GM21825 (cell line): ENCODE results near the gene CPT1C.

ENCODE experiments used
- ATAC-seq: cut with Tn5 transposase; IDR thresholded peaks from one replicate; pipeline ENCODE4 v1.9.1; 2021; ENCODE audit warnings: mild to moderate bottlenecking, moderate library complexity; ENCODE audit not compliant: unreplicated experiment

Gene CPT1C

GRCh38 chr19:49681830-49682229 is 9.1 kb upstream of the CPT1C start:
- no peak for ATAC-seq

DNA sequence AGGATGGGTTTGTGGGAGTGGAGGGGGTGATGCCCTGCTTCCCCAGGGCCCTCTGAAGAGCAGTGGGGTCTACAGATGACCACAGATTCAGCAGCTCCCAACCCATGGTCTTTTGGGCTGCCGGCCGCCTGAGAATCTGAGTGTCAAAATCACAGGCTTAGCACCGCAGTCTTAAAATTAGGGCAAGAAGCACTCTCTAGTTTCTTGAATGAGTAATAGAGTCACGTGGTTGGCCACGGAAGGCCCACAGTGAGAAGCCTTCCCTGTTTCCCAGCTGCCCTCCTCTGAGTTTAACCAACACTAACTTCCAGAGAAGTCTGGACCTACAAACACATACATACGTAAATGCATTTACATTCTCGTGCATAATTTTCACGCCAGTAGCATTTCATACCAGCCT is 8.6 kb upstream of the CPT1C start:
- no peak for ATAC-seq

DNA sequence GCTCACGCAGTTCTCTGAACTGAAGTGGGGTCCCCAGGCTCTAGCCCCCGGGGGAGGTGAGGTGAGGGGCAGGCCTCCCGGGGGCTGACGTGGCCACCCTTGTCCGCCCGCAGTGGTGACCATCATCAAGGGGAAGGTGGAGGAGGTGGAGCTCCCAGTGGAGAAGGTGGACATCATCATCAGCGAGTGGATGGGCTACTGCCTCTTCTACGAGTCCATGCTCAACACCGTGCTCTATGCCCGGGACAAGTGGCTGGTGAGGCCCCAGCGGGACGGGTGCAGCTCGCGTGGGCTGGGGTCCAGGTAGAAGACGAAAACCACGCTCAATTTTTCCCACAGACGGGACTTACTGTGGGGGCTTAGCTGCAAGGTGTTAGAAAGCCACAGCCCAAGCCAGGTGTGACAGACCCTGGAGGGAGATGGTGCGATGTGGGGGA is 7.1 kb upstream of the CPT1C start:
- no peak for ATAC-seq

DNA sequence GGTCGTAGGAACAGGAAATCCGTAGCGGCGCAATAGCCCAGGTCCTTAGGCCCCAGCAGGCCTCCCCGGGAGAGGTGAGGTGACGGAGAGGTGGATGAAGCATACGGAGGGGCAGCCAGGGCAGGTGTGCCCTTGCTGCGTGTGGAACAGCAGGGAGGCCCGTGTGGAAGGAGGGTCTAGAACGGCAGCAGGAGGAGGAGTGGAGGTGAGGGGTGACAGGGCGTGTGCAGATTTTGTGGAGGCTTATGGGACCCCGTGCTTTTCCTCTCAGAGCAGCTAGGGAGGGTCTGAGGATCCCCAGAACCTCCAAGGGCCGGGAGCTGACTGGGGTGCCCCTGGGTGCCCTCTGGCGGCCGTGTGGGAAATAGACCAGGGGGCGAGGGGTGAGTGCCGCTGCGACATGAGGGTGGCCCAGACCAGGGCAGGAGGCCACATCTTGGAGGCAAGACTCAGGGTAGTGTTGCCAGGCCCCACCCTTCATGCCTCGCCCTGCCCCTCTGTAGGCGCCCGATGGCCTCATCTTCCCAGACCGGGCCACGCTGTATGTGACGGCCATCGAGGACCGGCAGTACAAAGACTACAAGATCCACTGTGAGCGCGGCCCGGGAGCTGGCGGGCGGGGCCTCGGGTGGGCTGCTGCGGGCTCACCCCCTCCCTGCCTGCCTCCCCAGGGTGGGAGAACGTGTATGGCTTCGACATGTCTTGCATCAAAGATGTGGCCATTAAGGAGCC is 6.5 kb upstream of the CPT1C start:
- ATAC-seq, result no peak

- no peak for ATAC-seq
Observed at GRCh38 chr19:49684983-49685553, 5.8 kb upstream of the CPT1C start.

DNA sequence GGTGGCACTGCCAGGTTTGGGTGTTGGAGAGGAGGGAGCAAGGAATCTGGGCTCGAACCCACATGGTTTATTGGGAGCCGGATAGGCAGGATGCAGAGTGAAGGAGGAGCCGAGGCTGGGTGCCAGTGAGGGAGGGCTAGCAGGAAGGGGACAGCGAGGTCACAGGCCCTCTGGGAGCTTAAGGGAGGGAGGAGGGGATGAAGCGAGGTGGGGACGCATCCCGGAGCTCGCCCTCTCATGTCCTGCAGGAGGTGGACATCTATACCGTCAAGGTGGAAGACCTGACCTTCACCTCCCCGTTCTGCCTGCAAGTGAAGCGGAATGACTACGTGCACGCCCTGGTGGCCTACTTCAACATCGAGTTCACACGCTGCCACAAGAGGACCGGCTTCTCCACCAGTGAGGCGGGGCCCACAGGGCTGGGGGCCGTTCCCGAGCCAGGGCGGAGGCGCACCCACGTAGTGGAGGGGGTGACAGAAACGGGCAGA is 5.0 kb upstream of the CPT1C start:
- no peak for ATAC-seq

- no peak for ATAC-seq
Observed at GRCh38 chr19:49686503-49687088, 4.3 kb upstream of the CPT1C start.

DNA sequence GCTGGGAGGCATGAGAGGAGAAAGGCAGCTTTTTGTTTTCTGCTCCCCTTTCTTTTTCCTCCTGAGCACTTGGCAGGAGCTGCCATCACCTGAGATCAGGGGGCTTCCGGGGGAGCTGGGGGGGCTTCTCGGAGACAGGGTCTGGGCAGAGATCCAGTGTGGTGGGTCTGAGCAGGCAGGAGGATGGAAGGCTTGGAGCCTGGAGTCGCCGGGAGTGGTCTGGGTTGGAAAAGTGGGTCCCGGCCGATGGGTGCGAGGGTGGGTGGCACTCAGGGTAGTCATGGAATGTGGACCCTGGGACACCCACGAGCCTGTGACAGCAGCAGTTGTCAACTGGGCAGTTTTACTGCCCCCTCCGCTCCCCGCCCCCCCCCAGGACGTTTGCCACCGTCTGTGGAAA is 3.8 kb upstream of the CPT1C start:
- ATAC-seq, result no peak

GRCh38 chr19:49687566-49688316 is 3.2 kb upstream of the CPT1C start:
- ATAC-seq, result no peak

DNA sequence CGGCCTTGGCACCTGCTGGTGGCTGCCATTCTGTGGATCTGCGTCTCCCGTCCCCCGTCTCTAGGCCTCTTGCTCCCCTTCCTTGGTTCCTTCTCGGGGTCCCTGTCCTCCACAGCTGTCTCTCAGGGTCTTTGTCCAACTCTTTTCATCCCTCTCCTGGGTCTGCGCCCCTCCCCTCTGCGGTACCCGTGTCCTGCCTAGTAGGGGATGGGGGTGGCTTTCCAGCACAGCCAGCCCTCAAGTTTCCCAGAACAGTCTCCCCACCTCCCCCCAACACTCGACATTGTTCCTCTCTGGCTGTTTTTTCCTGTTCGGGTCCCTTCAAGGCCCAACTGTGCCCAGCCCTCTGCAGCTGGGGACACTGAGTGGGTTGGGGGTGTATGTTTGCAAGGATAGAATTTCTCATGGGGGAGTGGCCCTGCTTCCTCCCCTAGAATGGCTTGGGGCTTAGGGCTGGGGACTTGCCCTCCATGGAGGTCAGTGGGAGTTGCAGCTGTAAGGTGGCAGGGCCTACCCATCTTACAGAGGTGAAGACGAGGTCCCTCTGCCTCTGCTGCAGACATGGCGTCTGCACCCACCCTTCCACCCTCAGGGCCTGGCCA is 2.3 kb upstream of the CPT1C start:
- no peak for ATAC-seq

GRCh38 chr19:49689133-49690078 is 1.5 kb upstream of the CPT1C start, which contains the start of gene ADM5:
ADM5 (plus strand) TSS chr19:49689594; CDS start chr19:49689838, 244 bp downstream.
- ATAC-seq, result no peak

DNA sequence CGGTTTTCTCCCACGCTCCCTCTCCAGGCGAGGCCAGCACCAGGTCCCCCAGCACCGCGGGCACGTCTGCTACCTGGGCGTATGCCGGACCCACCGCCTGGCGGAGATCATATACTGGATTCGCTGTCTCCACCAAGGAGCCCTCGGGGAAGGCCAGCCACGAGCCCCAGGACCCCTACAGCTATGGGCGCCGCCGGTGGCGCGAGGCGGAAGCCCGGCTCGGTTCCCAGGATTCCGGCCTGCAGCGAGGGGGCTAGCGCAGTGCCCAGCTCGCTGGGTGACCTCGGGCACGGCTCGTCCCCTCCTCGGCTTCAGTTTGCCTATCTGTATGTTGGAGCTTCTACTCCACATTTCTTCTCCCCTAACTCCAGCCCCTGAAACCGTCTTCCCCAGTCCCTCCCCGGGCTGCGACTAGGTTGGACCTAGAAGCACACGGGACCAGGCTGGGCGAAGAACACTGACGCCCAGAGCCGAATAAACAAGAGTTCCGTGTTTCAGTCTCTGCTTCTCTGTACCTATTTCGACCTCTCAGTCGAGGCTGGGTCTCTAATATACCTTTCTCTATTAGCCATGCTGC is 749 bp upstream of the CPT1C start:
- ATAC-seq, result no peak

GRCh38 chr19:49691243-49692146 is 579 bp downstream of the CPT1C start:
- no peak for ATAC-seq

DNA sequence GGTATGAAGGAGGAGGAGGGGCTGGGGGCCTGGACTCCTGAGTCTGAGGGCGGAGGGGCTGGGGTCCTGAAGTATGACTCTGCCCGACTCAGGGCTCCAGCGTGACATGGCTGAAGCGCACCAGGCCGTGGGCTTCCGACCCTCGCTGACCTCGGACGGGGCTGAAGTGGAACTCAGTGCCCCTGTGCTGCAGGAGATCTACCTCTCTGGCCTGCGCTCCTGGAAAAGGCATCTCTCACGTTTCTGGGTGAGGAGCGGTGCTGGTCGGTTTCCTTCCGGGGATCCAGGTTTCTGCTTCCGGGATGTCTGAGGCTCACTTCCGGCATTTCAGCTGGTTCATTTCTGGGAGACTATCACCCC is 1.2 kb downstream of the CPT1C start:
- ATAC-seq, result no peak

DNA sequence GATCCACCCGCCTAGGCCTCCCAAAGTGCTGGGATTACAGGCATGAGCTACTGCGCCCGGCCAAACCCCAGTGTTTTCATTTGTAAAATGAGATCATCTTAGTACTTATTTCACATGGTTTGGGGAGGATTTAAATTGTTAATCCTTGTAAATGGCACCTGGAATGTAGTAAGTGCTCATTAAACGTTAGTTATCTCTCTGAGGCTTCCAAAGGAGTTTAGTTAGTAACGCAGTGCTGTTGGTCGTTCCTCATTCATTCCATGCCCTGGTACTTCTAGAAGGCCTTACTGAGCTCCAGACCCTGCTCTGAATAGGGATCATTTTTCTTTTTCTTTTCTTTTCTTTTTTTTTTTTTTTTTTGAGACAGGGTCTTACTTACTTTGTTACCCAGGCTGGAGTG is 5.2 kb downstream of the CPT1C start:
- ATAC-seq, result no peak

DNA sequence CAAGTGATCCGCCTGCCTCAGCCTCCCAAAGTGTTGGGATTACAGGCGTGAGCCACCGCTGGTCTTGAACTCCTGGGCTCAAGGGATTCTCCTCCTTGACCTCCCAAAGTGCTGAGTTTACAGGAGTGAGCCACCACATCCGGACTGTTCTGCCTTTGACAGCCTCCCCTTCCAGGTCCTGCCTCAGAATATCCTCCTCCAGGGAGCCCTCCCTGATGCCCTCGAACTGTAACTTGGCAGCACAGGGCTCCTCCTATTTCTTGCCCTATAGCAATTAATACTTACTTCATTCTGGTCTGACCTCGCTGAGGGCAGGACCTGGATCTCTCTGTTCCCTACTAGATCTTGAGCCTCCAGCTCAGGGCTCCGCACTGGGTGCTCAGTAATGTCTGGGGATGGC is 5.9 kb downstream of the CPT1C start:
- ATAC-seq, result no peak

DNA sequence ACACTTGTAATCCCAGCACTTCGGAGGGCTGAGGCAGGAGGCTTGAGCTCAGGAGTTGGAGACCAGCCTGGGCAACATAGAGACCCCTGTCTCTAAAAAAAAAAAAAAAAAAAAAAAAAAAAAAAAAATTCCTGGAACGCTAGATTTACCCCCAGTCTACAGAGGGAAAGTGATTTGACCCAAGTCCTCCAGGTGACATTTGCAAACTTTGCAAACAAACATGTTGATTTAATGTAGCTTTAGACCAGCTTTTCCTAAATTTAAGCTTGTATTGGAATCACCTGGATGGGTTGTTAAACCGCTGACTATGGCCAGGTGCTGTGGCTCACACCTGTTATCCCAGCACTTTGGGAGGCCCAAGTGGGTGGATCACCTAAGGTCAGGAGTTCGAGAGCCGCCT is 8.4 kb downstream of the CPT1C start:
- ATAC-seq, result no peak

GRCh38 chr19:49700563-49700962 is 9.6 kb downstream of the CPT1C start:
- ATAC-seq, result no peak
